Karpas-422 (cell line): Measurements from ENCODE around the gene THBS2. TPM values are rescaled to one million over a fixed set of nuclear protein-coding genes. Genes with fewer than 3 reads are reported as not detected.
"Not testable (repeated sequence)": the region's sequence is repeated elsewhere in the genome, so short reads cannot be mapped to it uniquely, and the experiment has no call there.

ENCODE experiments used
- DNase-seq: peaks from one replicate; pipeline ENCODE4 v3.0.0-alpha.2; 2015
- H2AFZ ChIP-seq: fragments of 200-600 bp; sonication (generic); 2 replicates; pipeline ENCODE4 v1.6.1; 2014; ENCODE audit warnings: antibody characterized with exemption, low read length, mixed read lengths
- H3K27ac ChIP-seq: fragments of 200-600 bp; sonication (generic); 2 replicates; pipeline ENCODE4 v1.5.1; 2014; ENCODE audit warnings: mild to moderate bottlenecking, low read length, moderate library complexity
- H3K27me3 ChIP-seq: fragments of 200-600 bp; sonication (generic); 2 replicates; pipeline ENCODE4 v1.6.1; 2014; ENCODE audit warnings: low read length, mixed read lengths
- H3K36me3 ChIP-seq: fragments of 200-600 bp; sonication (generic); 2 replicates; pipeline ENCODE4 v1.6.1; 2014; ENCODE audit warnings: low read length, mixed read lengths; ENCODE audit not compliant: insufficient read depth
- H3K4me1 ChIP-seq: fragments of 200-600 bp; sonication (generic); 2 replicates; pipeline ENCODE4 v1.6.1; 2014; ENCODE audit warnings: mild to moderate bottlenecking, low read length, mixed read lengths
- H3K4me2 ChIP-seq: fragments of 200-600 bp; sonication (generic); 2 replicates; pipeline ENCODE4 v1.6.1; 2014; ENCODE audit warnings: low read length, low read depth, mild to moderate bottlenecking; ENCODE audit not compliant: poor library complexity, severe bottlenecking
- H3K4me3 ChIP-seq: fragments of 200-600 bp; sonication (generic); 2 replicates; pipeline ENCODE4 v1.5.1; 2014; ENCODE audit warnings: mild to moderate bottlenecking, antibody characterized with exemption, low read length, mixed read lengths
- H3K79me2 ChIP-seq: fragments of 200-600 bp; sonication (generic); 2 replicates; pipeline ENCODE4 v1.6.1; 2014; ENCODE audit warnings: mild to moderate bottlenecking, low read length, mixed read lengths
- H3K9ac ChIP-seq: fragments of 200-600 bp; sonication (generic); 2 replicates; pipeline ENCODE4 v1.6.0; 2014; ENCODE audit warnings: low read length
- H3K9me2 ChIP-seq: fragments of 200-600 bp; sonication (generic), shearing (Covaris generic); replicated peaks from 2 replicates; pipeline ENCODE4 v1.6.0; 2014; ENCODE audit warnings: mild to moderate bottlenecking, low read length, moderate library complexity; ENCODE audit not compliant: insufficient read depth
- H3K9me3 ChIP-seq: fragments of 300-700, 200-600 bp; sonication (generic); 2 replicates; pipeline ENCODE4 v1.6.1; 2014; ENCODE audit warnings: low read length, mixed read lengths
- H4K20me1 ChIP-seq: fragments of 200-600 bp; sonication (generic); 2 replicates; pipeline ENCODE4 v1.6.1; 2014; ENCODE audit warnings: mild to moderate bottlenecking, antibody characterized with exemption, low read length, low read depth; ENCODE audit not compliant: insufficient read depth
- total RNA-seq: library from RNA; depleted of rRNA; stranded (reverse); fragments of >200 nt; shearing (Covaris generic); gene quantifications from 2 replicates; pipeline ENCODE4 v1.2.3, GENCODE V29; 2014; ENCODE audit warnings: low replicate concordance

THBS2 gene
- total RNA-seq, 1 experiment from 2014 or later: not detected

DNA sequence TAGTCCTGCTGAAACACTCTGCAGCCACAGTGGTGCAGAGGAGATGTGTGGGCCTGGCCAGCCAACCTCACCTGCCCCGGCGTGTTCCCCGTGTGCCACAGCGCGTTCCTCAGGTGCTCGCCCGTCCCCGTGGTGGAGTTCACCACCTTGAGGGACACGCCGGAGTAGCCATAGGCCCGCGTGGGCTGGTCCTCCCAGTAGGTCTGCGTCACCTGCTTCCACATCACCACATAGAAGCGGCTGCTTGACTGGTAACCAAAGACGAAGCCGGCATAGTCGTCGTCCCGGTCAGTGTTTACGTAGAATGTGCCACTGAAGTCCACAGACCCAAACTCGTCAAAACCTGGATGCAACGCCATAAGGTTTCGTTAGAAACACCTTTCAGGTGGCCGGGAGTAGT lies 31.5 kb downstream of the THBS2 start:
- H3K9me3 ChIP-seq: no peaks in the 10 kb centered on the region
- no peaks in the 10 kb centered on the region for H3K79me2 ChIP-seq
- H3K9ac ChIP-seq: no peak overlapping the region
- no peaks in the 10 kb centered on the region for H4K20me1 ChIP-seq
- H3K4me3 ChIP-seq: no peak overlapping the region
- no peak overlapping the region for H3K4me2 ChIP-seq
- H3K4me1 ChIP-seq: no peaks in the 10 kb centered on the region
- H3K36me3 ChIP-seq: no peaks in the 10 kb centered on the region
- no peak overlapping the region for H3K27ac ChIP-seq
- DNase-seq: no peak
- H2AFZ ChIP-seq: no peak overlapping the region
- H3K9me2 ChIP-seq: no peaks in the 10 kb centered on the region
- no peaks in the 10 kb centered on the region for H3K27me3 ChIP-seq

GRCh38 chr6:169221264-169221663 lies 32.4 kb downstream of the THBS2 start:
- H3K4me1 ChIP-seq: no peaks in the 10 kb centered on the region
- no peaks in the 10 kb centered on the region for H3K79me2 ChIP-seq
- no peaks in the 10 kb centered on the region for H3K9me3 ChIP-seq
- no peak for DNase-seq
- H3K4me2 ChIP-seq: no peak overlapping the region
- H3K9ac ChIP-seq: no peak overlapping the region
- H3K27me3 ChIP-seq: no peaks in the 10 kb centered on the region
- H4K20me1 ChIP-seq: no peaks in the 10 kb centered on the region
- no peaks in the 10 kb centered on the region for H3K36me3 ChIP-seq
- no peak overlapping the region for H2AFZ ChIP-seq
- no peak overlapping the region for H3K4me3 ChIP-seq
- no peak overlapping the region for H3K27ac ChIP-seq
- no peaks in the 10 kb centered on the region for H3K9me2 ChIP-seq

DNA sequence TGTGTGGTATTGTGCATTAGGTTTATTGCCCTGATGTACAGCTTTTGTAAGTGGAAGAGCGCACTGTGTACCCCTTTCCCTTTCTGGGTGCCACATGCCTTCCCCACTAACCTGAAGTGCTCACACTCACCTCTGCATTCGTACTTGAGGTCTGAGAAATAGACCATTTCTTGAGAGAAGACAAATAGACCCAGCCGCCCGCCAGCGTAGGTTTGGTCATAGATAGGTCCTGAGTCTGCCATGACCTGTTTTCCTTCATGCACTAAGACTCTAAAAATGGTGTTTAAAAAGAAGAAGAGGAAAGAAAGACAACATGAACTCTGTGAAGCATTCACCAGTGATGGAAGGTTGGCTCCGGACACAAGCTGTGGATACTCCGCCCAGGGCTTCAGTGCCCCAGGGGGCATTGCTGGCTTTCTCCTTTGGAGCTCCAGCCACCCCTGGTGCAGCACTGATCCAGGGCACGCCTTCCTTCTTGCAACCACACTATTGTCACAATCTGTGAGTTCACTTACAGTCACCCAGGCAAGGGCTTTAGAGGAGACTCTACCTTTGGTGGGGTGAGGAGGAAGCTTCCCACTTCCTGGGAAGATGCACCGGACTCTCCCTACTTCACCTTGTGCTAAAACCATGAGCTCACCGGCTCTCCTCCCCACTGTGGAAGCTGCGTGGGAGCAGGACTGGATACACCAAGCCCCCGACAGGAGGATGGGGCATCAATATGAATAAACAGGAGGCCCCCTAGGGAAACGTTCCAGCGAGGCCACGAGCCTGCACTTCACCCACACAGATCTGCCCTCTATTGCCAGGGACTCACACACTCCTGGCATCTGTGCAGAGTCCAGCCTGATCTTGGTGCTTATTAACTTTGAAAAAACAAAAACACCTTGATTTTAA lies 33.3 kb downstream of the THBS2 start:
- H3K9me3 ChIP-seq: no peaks in the 10 kb centered on the region

GRCh38 chr6:169217972-169218371 lies 35.7 kb downstream of the THBS2 start:
- no peaks in the 10 kb centered on the region for H3K9me3 ChIP-seq
- no peaks in the 10 kb centered on the region for H3K27me3 ChIP-seq
- H3K27ac ChIP-seq: no peak overlapping the region
- H3K4me3 ChIP-seq: no peak overlapping the region
- H3K4me1 ChIP-seq: peaks cover 14% of the 10 kb centered on the region
- no peak overlapping the region for H3K4me2 ChIP-seq
- no peaks in the 10 kb centered on the region for H3K36me3 ChIP-seq
- no peaks in the 10 kb centered on the region for H3K79me2 ChIP-seq
- no peaks in the 10 kb centered on the region for H4K20me1 ChIP-seq
- H3K9ac ChIP-seq: no peak overlapping the region
- H3K9me2 ChIP-seq: no peaks in the 10 kb centered on the region
- no peak for DNase-seq
- no peak overlapping the region for H2AFZ ChIP-seq

More for the DNA sequence above, 33.3 kb downstream of the THBS2 start:
- no peaks in the 10 kb centered on the region for H3K36me3 ChIP-seq
- no peak overlapping the region for H3K9ac ChIP-seq
- no peaks in the 10 kb centered on the region for H3K27me3 ChIP-seq
- no peaks in the 10 kb centered on the region for H3K4me1 ChIP-seq
- no peak for DNase-seq
- H3K4me2 ChIP-seq: no peak overlapping the region
- H4K20me1 ChIP-seq: no peaks in the 10 kb centered on the region
- H3K9me2 ChIP-seq: no peaks in the 10 kb centered on the region
- no peak overlapping the region for H2AFZ ChIP-seq
- no peak overlapping the region for H3K4me3 ChIP-seq
- no peaks in the 10 kb centered on the region for H3K79me2 ChIP-seq
- no peak overlapping the region for H3K27ac ChIP-seq

DNA sequence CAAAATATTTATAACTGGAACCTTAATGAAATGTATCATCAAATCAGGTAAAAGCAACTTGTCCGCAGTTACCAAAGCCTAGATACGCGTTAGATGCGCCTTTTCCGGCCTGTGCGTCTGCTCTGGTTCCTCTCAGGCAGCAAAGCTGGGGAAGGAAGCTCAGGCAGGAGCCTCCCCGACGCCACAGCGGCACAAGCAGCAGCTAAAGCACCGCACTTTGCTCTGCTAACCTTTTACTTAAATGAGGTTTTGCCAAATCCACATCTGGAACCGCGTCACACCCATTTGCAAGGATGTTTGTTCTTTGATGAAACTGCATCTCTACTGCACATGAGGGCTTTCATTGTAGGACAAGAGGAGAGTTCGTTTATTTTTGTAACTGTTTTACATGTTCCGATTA lies 36.8 kb downstream of the THBS2 start:
- no peak overlapping the region for H3K4me2 ChIP-seq
- H3K27ac ChIP-seq: no peak overlapping the region
- no peak overlapping the region for H3K9ac ChIP-seq
- no peaks in the 10 kb centered on the region for H3K27me3 ChIP-seq
- no peaks in the 10 kb centered on the region for H3K79me2 ChIP-seq
- peaks cover 19% of the 10 kb centered on the region for H3K4me1 ChIP-seq
- H3K9me3 ChIP-seq: no peaks in the 10 kb centered on the region
- H4K20me1 ChIP-seq: no peaks in the 10 kb centered on the region
- no peak overlapping the region for H3K4me3 ChIP-seq
- no peaks in the 10 kb centered on the region for H3K36me3 ChIP-seq
- H3K9me2 ChIP-seq: no peaks in the 10 kb centered on the region
- DNase-seq: no peak
- no peak overlapping the region for H2AFZ ChIP-seq

- H4K20me1 ChIP-seq: no peaks in the 10 kb centered on the region
- no peaks in the 10 kb centered on the region for H3K27me3 ChIP-seq
- H3K4me1 ChIP-seq: peaks cover 19% of the 10 kb centered on the region
- H3K9me3 ChIP-seq: no peaks in the 10 kb centered on the region
- H3K27ac ChIP-seq: no peak overlapping the region
- H3K4me2 ChIP-seq: no peak overlapping the region
- no peak overlapping the region for H3K9ac ChIP-seq
- no peaks in the 10 kb centered on the region for H3K9me2 ChIP-seq
- H3K36me3 ChIP-seq: no peaks in the 10 kb centered on the region
- no peak overlapping the region for H3K4me3 ChIP-seq
- DNase-seq: no peak
- no peak overlapping the region for H2AFZ ChIP-seq
- H3K79me2 ChIP-seq: no peaks in the 10 kb centered on the region
These were observed 38.4 kb downstream of the THBS2 start for GRCh38 chr6:169215201-169215681.

- H3K36me3 ChIP-seq, H3K9ac ChIP-seq, H3K4me2 ChIP-seq, H4K20me1 ChIP-seq, H3K9me2 ChIP-seq, H3K27ac ChIP-seq, H3K4me3 ChIP-seq, H2AFZ ChIP-seq, H3K27me3 ChIP-seq, H3K9me3 ChIP-seq, H3K79me2 ChIP-seq, DNase-seq: not testable (repeated sequence)
- H3K4me1 ChIP-seq: peaks cover 19% of the 10 kb centered on the region
These were observed 38.9 kb downstream of the THBS2 start for GRCh38 chr6:169214789-169215188.

DNA sequence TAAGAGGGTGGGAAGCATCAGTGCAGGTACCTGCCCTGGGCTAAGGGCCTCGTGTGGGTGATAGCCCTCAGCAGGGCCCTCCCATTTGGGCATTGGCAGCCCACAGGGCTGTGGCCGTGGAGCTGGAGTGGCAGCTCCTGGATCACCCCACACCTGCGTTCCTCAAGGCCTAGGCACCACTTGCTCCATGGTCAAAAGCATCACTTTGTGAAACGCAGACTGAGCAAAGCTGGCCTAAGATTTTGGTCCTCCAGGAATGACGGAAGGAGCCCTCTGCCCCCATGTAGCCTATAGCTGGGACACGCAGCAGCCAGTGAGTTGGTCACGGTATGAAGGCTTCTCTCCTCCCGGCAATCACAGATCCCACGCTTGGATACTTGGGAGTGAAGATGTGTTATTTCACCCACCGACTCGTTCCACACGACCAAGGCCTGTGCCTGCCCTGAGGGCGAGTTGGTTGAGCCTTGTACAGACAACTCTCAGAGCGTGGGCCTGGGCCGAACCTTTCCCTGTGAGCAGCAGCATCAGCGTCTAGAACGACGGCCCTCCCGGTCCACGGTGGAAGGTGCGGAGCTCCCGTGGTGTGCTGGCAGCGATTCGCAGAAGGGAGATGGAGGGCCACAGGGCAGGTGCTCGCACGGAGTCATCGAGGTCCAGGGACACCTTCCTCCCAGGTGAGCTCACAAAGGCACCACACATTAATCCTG lies 39.7 kb downstream of the THBS2 start:
- peak overlapping the region; percentile 81; the same call in 1 of the 2 replicates for H3K27ac ChIP-seq
- H3K79me2 ChIP-seq: no peaks in the 10 kb centered on the region
- H4K20me1 ChIP-seq: no peaks in the 10 kb centered on the region
- H3K27me3 ChIP-seq: no peaks in the 10 kb centered on the region
- H3K4me2 ChIP-seq: peak overlapping the region; percentile 99
- peak overlapping the region; percentile 73 for H3K4me3 ChIP-seq
- peaks cover 19% of the 10 kb centered on the region for H3K4me1 ChIP-seq
- H3K9me3 ChIP-seq: no peaks in the 10 kb centered on the region
- H3K9ac ChIP-seq: peak overlapping the region; percentile 96
- no peaks in the 10 kb centered on the region for H3K9me2 ChIP-seq
- no peak for DNase-seq
- H3K36me3 ChIP-seq: no peaks in the 10 kb centered on the region
- H2AFZ ChIP-seq: peak overlapping the region; percentile 86; the same call in 1 of the 2 replicates
